Jurkat, Clone E6-1 (cell line): ENCODE results near the gene NAXD.

Experiments used
- DNase-seq: peaks from one replicate; pipeline ENCODE4 v3.0.0-alpha.2; 2011; ENCODE audit warnings: low read depth, low spot score
- H3K4me3 ChIP-seq: 2 replicates; pipeline ENCODE4 v1.5.1; 2011; ENCODE audit warnings: mild to moderate bottlenecking, low read length, control low read depth, moderate library complexity

NAXD gene

GRCh38 chr13:110641055-110642015 is 26.0 kb downstream of the NAXD start:
- no peak for DNase-seq
- H3K4me3 ChIP-seq, result no peak overlapping the region

GRCh38 chr13:110642291-110642981 is 27.1 kb downstream of the NAXD start:
- no peak for DNase-seq
- no peak overlapping the region for H3K4me3 ChIP-seq

GRCh38 chr13:110643324-110643723 is 28.0 kb downstream of the NAXD start:
- no peak for DNase-seq
- no peak overlapping the region for H3K4me3 ChIP-seq

GRCh38 chr13:110643768-110644421 is 28.6 kb downstream of the NAXD start:
- DNase-seq, result no peak
- H3K4me3 ChIP-seq, result no peak overlapping the region

GRCh38 chr13:110644892-110645521 is 29.7 kb downstream of the NAXD start:
- H3K4me3 ChIP-seq, result no peak overlapping the region
- DNase-seq, result no peak

- no peak overlapping the region for H3K4me3 ChIP-seq
- DNase-seq, result no peak
Measured at GRCh38 chr13:110645750-110646149, 30.4 kb downstream of the NAXD start.

- no peak overlapping the region for H3K4me3 ChIP-seq
- no peak for DNase-seq
Measured at GRCh38 chr13:110646442-110647364, 31.4 kb downstream of the NAXD start.

GRCh38 chr13:110647365-110647737 is 32.0 kb downstream of the NAXD start:
- DNase-seq, result no peak
- no peak overlapping the region for H3K4me3 ChIP-seq

GRCh38 chr13:110648146-110648819 is 32.9 kb downstream of the NAXD start:
- DNase-seq, result no peak

GRCh38 chr13:110648848-110649421 is 33.6 kb downstream of the NAXD start:
- DNase-seq, result no peak
- no peak overlapping the region for H3K4me3 ChIP-seq

More at GRCh38 chr13:110648146-110648819, 32.9 kb downstream of the NAXD start:
- no peak overlapping the region for H3K4me3 ChIP-seq

- H3K4me3 ChIP-seq, result no peak overlapping the region
- no peak for DNase-seq
Measured at GRCh38 chr13:110649551-110649950, 34.2 kb downstream of the NAXD start.

GRCh38 chr13:110650436-110650835 is 35.1 kb downstream of the NAXD start:
- DNase-seq, result no peak
- no peak overlapping the region for H3K4me3 ChIP-seq

GRCh38 chr13:110651271-110651670 is 35.9 kb downstream of the NAXD start:
- DNase-seq, result no peak
- no peak overlapping the region for H3K4me3 ChIP-seq

GRCh38 chr13:110651726-110652230 is 36.4 kb downstream of the NAXD start:
- no peak overlapping the region for H3K4me3 ChIP-seq
- no peak for DNase-seq

- no peak overlapping the region for H3K4me3 ChIP-seq
- no peak for DNase-seq
Measured at GRCh38 chr13:110652231-110652730, 36.9 kb downstream of the NAXD start.

- no peak for DNase-seq
- no peak overlapping the region for H3K4me3 ChIP-seq
Measured at GRCh38 chr13:110652764-110653163, 37.4 kb downstream of the NAXD start.

- H3K4me3 ChIP-seq, result no peak overlapping the region
- no peak for DNase-seq
Measured at GRCh38 chr13:110653271-110653670, 37.9 kb downstream of the NAXD start.
